Progenitor cell of endocrine pancreas (in vitro differentiated cells): ENCODE data around the gene GALNT15. TPM values are rescaled to one million over a fixed set of nuclear protein-coding genes. Genes with fewer than 3 reads are reported as not detected.

ENCODE experiments used
- DNase-seq: peaks from one replicate; pipeline ENCODE4 v3.0.0; 2021; ENCODE audit warnings: low spot score; ENCODE audit not compliant: unreplicated experiment
- H3K27ac Mint-ChIP-seq: 2 replicates; pipeline ENCODE4 v1.8.0; 2021; ENCODE audit warnings: mild to moderate bottlenecking, moderate library complexity, mixed read lengths
- H3K27me3 Mint-ChIP-seq: 2 replicates; pipeline ENCODE4 v1.8.0; 2021; ENCODE audit warnings: mixed read lengths
- H3K36me3 Mint-ChIP-seq: 2 replicates; pipeline ENCODE4 v1.8.0; 2022; ENCODE audit warnings: mixed read lengths; ENCODE audit not compliant: insufficient read depth
- H3K4me1 Mint-ChIP-seq: 2 replicates; pipeline ENCODE4 v1.8.0; 2021; ENCODE audit warnings: low read depth, mixed read lengths
- H3K4me3 Mint-ChIP-seq: 2 replicates; pipeline ENCODE4 v1.8.0; 2021; ENCODE audit warnings: low read depth, mild to moderate bottlenecking, moderate library complexity, mixed read lengths
- H3K9me3 Mint-ChIP-seq: 2 replicates; pipeline ENCODE4 v1.8.0; 2021; ENCODE audit warnings: low read depth, mixed read lengths
- total RNA-seq: library from RNA; stranded (reverse); gene quantifications from 2 replicates; pipeline ENCODE4 v1.2.1, GENCODE V29; 2021
- TF ChIP-seq, protein P1 (sequence below): fragments of 200-600 bp; sonication (generic); IDR thresholded peaks from one replicate; pipeline ENCODE4 v1.5.0; 2021; ENCODE audit warnings: antibody characterized with exemption, mild to moderate bottlenecking; ENCODE audit not compliant: unreplicated experiment

GALNT15 gene
- total RNA-seq, 1 donor from 2014 or later, result 0.46 TPM

DNA sequence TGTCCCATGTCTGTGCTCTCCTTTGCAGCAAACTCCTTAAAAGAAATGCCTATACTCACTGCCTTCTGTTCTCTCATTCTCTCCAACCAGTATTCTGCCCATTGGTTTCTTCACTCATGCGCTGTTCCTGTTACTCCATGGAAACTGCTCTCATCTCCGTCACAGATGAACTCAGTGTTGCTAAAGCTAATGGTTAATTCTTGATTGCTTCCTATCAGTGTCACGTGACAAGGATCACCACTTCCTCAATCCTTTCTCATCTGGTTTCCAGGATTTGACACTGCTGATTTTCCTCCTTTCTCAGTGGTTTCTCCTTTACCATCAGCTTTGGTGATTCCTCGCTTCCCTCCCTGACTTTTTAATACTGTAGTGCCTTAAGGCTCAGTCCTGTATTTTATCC is 87.7 kb downstream of the GALNT15 start:
- Mint-ChIP-seq H3K9me3 (no peaks in the 10 kb centered on the region), H3K4me1 (peaks cover 21% of the 10 kb centered on the region), H3K27me3 (no peaks in the 10 kb centered on the region), H3K4me3 (no peak overlapping the region), H3K27ac (no peak overlapping the region), H3K36me3 (no peaks in the 10 kb centered on the region)
- no peak for DNase-seq
- TF ChIP-seq, protein P1, sequence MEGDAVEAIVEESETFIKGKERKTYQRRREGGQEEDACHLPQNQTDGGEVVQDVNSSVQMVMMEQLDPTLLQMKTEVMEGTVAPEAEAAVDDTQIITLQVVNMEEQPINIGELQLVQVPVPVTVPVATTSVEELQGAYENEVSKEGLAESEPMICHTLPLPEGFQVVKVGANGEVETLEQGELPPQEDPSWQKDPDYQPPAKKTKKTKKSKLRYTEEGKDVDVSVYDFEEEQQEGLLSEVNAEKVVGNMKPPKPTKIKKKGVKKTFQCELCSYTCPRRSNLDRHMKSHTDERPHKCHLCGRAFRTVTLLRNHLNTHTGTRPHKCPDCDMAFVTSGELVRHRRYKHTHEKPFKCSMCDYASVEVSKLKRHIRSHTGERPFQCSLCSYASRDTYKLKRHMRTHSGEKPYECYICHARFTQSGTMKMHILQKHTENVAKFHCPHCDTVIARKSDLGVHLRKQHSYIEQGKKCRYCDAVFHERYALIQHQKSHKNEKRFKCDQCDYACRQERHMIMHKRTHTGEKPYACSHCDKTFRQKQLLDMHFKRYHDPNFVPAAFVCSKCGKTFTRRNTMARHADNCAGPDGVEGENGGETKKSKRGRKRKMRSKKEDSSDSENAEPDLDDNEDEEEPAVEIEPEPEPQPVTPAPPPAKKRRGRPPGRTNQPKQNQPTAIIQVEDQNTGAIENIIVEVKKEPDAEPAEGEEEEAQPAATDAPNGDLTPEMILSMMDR, result no peak

DNA sequence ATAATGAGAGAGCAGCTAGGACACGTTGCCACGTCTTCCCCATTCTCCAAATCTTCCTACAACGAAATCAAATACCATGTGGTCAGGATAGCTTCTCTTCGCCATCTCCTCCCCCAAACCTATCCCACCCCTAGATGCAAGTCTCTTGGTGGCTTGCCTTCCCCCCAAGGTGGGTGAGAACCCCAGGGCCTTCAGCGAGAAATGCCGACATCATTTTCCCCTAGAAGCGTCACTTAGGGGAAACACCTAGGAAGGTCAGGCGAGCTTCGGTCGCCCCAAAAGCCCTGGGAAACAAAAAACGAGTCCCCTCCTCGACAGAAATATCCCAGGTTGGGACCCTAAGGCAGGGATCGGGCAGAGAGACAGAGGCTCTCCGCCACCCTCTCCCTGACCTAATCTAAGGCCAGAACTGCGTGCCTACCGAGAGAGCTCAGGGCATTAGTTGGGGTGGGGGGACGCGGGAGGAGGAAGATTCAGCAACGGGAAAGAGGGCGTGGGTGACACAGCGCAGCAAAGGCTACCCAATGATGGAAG is 89.8 kb downstream of the GALNT15 start:
- no peaks in the 10 kb centered on the region for H3K27me3 Mint-ChIP-seq
- TF ChIP-seq, protein P1, result no peak
- DNase-seq, result no peak
- peak overlapping the region; percentile 96 for H3K4me3 Mint-ChIP-seq
- H3K9me3 Mint-ChIP-seq, result no peaks in the 10 kb centered on the region
- H3K27ac Mint-ChIP-seq, result peak overlapping the region; percentile 95
- H3K36me3 Mint-ChIP-seq, result no peaks in the 10 kb centered on the region
- H3K4me1 Mint-ChIP-seq, result peaks cover 24% of the 10 kb centered on the region

DNA sequence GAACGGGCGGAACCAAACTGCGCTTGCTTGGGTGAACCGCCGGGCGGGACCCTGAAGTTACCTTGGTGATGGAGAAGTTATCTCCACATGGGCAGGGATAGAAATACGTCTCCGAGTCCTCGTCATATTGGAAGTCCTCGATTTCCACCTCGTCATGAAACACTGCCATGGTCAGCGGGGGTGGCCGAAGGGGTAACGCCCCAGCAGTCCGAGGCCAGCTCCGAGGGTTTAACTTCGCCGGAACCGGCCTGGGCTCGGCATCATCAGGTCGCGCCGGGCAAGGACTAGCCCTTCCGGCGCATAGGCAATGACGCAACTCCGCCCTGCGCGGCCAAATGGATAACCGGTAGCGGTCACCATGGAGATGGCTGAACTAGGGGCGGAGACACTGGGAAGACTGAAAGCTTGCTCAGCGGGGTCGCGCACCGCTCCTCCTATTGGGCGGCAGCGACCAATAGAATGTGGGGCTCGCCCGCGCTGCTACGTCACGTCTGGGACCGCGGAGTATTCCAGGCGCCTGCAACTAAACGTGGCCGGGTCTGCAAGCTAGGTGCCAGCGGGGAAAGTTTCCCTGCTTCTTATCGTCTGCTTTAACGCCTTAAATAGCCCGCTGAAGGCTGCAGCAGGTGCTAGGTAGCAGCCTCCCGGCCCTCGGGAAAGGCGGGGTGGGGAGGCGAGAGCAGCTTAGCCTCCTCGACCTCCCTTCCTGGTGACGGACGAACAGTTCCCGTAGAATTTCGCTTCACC is 90.4 kb downstream of the GALNT15 start, which contains the start of the genes DPH3 and OXNAD1:
TSS of gene DPH3 (minus strand) at position 236 of the 747 bp plus-strand sequence. CDS start at position 169, 67 bp downstream.
TSS of gene OXNAD1 (plus strand) at position 505 of the 747 bp plus-strand sequence. CDS start 5,741 bp downstream, outside the sequence.
- H3K4me1 Mint-ChIP-seq, result peaks cover 24% of the 10 kb centered on the region
- H3K36me3 Mint-ChIP-seq, result no peaks in the 10 kb centered on the region
- no peaks in the 10 kb centered on the region for H3K9me3 Mint-ChIP-seq
- peak within 1 kb of the TSS; percentile 95 for H3K27ac Mint-ChIP-seq
- H3K4me3 Mint-ChIP-seq, result peak within 1 kb of the TSS; percentile 96
- H3K27me3 Mint-ChIP-seq, result no peaks in the 10 kb centered on the region
- TF ChIP-seq, protein P1, result no peak
- peak; percentile 99 for DNase-seq

DNA sequence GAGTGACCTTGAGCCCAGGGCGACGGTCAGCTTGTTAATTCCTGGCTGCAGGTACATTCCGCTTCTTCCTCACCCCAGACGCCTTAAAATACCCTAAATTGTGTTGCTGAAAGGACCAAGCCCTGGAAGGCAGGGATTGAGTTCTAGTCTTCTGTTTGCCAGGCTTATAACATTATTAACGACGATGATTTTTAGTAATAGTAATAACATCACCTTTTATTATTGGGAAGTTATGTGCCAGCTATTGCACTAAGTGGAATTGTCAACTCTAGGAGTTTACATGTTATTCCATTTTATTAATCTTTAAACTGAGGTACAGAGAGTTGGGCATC is 90.9 kb downstream of the GALNT15 start:
- H3K4me3 Mint-ChIP-seq, result peak overlapping the region; percentile 96
- TF ChIP-seq, protein P1, result no peak
- no peaks in the 10 kb centered on the region for H3K9me3 Mint-ChIP-seq
- H3K27ac Mint-ChIP-seq, result peak overlapping the region; percentile 95
- no peaks in the 10 kb centered on the region for H3K27me3 Mint-ChIP-seq
- peaks cover 24% of the 10 kb centered on the region for H3K4me1 Mint-ChIP-seq
- DNase-seq, result no peak
- no peaks in the 10 kb centered on the region for H3K36me3 Mint-ChIP-seq

DNA sequence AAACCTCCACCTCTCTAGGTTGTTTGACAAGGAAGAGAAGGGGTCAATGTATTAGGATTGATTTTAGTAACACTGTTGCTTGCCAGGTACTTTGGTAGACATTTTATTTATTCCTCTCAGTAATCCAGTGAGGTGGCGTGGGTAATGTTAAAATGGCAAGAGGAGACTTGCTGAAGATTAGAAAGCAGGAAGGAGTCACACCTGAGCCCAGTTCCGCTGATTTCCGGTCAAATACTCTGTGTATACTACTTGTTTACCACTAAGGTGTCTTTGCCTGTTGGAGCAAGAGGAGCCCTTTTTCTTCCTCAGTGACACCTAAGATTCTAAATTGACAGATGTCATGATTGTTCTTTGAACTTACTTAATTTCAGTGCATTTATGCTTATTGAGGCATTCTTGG is 92.2 kb downstream of the GALNT15 start:
- Mint-ChIP-seq H3K27me3 (no peaks in the 10 kb centered on the region), H3K36me3 (peaks cover 2% of the 10 kb centered on the region), H3K27ac (peak overlapping the region; percentile 64)

More for the DNA sequence above, 92.2 kb downstream of the GALNT15 start:
- Mint-ChIP-seq H3K4me1 (peaks cover 24% of the 10 kb centered on the region), H3K4me3 (peak overlapping the region; percentile 35), H3K9me3 (no peaks in the 10 kb centered on the region)
- TF ChIP-seq, protein P1, result no peak
- no peak for DNase-seq
